IPS DF 4.7 (cell line): ENCODE results near the gene MLLT11.
A peak's percentile ranks its signal among the peaks of the same experiment; 100 is the strongest.

Experiments
- DNase-seq: peaks from one replicate; pipeline ENCODE4 v3.0.0-alpha.2; 2013; ENCODE audit warnings: low spot score; ENCODE audit errors: extremely low read depth

MLLT11 gene, protein sequence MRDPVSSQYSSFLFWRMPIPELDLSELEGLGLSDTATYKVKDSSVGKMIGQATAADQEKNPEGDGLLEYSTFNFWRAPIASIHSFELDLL

DNA sequence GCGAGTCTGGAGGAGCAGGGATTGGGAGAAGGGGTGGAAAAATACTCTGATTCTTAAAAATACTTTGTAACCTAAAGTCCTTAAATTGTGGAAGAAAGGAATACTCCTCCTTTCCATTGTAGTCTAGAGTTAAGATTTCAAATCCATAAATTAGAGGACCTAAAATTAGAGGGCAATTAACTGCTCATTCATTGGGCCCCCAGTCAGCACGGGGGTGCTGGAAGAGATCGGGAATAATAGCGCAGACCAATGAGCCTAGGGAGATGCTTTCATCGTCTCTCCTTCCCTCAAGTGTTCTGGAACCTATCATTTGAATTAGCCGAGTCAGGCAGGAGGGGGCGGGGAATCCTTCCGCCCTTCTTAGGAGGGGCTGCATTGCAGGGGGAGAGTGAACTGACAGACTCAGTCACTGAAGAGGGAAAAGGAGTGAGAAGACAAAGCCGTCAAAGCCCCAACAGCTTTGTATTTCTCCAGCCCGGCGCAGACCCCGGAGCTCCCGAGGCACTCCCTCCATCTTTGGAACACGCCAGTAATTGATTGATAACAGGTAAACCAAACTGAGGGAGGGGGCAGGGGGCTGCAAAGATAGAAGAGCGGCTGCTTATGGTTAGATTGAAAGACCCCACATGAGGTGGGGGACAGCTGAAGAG, at the start of gene MLLT11:
MLLT11 (plus strand) TSS at position 391 of the 650 bp plus-strand sequence. CDS start 6,828 bp downstream, outside the sequence.
- peak; percentile 75 for DNase-seq

- no peak for DNase-seq
Observed at GRCh38 chr1:151011154-151011850, 48.9 kb upstream of the MLLT11 start.

DNA sequence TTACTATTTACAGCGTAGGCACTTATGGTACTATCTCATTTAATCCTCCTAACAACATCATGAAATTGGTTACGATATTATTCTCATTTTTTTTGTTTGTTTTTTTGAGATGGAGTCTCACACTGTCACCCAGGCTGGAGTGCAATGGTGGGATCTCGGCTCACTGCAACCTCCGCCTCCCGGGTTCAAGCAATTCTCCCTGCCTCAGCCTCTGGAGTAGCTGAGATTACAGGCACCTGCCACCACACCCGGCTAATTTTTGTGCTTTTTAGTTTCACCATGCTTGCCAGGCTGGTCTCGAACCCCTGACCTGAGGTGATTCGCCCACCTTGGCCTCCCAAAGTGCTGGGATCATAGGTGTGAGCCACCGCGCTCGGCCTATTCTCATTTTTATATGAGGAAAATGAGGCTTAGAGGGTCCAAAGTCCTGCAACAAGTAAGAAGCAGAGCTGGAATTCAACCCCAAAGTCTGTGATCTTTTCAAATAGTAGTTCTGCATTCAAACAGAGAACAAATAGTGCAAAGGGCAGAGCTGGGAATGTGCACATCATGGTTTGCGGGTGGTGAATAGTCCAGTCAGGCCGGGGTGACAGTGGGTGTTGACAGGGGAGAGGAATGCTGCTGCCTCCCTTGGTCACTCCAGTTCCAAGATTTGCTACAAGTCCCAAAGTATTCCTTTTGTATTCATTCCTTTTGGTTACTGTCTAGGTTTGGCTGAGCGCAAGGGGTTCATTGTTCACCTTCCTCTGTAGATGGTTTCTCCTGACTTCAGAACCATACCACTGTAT, 47.3 kb upstream of the MLLT11 start:
- no peak for DNase-seq

DNA sequence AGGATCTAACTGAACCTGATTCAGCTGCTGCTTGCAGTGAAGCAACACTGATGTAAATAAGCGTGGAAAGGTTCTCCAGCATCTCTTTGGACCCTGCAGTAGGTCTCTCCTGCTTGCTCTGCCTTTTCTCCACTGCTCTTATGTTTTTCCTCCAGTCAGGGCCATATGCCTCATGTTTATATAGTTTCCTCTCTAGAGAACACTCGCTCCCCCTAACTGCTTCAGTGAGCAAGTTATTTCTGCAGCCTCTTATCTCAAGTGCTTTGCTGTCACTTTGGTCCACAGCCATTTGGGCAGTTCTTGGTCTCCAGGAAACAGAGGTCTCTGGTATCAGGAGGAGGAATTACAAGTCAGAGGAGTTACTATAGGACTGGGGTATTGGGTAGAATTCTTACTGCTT, 46.7 kb upstream of the MLLT11 start:
- DNase-seq = no peak

DNA sequence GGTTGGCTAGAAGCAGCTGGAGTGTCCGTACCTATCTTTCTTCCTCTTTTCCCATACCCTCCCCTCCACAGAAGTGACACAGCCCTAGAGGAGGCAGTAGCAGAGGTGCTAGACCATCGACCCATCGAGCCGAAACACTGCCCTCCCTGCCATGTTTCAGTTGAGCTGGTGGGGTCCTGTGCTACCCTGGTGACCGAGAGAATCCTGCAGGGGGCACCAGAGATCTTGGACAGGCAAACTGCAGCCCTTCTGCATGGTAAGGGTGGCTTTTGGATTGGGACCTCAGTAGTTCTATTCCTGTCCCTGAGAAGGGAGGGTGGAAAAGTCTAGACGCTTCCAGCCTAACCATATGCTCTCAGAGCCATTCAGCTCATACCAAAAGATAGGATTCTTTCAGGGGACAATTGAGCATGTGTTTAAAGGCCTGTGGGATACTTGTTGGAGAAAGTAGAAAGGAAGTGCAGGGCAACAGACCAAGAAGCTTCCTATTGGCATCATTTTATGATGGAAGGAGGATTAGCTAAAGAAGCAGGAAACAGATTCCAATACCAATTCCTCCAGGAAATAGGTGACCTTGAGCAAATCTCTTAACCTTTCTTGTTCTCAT, 35.6 kb upstream of the MLLT11 start:
- peak; percentile 66 for DNase-seq

DNA sequence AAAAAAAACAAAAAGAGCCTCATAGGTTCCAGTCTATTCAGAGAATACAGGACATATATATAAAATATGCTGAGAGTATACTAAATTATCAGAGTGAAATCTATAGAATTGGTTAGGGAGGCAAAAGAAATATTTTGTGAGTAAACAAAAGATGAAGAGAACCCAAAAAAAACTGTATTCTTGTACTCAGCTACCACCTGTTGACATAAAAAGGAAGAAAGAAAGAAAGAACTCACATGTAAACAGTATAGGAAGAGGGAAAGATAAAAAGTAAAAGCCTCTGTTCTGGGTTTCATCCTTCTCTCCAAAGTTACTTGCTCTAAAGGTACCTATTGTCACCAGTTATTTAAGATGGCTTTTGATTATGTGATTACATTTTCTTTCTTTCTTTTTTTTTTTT, 33.7 kb upstream of the MLLT11 start:
- DNase-seq = no peak

DNA sequence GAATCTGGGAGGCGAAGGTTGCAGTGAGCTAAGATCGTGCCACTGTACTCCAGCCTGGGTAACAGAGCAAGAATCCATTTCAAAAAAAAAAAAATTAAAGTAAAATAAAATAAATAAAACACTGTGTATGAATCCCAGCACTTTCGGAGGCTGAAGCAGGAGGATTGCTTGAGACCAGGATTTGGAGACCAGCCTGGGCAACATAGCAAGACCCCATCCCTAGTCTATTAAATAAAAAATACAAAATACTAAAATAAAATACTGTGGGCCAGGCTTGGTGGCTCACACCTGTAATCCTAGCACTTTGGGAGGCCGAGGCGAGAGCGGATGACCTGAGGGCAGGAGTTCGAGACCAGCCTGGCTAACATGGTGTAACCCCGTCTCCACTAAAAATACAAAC, 28.0 kb upstream of the MLLT11 start:
- no peak for DNase-seq

GRCh38 chr1:151035167-151035566, 25.0 kb upstream of the MLLT11 start:
- no peak for DNase-seq

GRCh38 chr1:151036356-151036755, 23.8 kb upstream of the MLLT11 start, which contains the start of gene BNIPL:
TSS of gene BNIPL (plus strand) at chr1:151036586. CDS start at chr1:151036726, 140 bp downstream.
- DNase-seq = no peak

DNA sequence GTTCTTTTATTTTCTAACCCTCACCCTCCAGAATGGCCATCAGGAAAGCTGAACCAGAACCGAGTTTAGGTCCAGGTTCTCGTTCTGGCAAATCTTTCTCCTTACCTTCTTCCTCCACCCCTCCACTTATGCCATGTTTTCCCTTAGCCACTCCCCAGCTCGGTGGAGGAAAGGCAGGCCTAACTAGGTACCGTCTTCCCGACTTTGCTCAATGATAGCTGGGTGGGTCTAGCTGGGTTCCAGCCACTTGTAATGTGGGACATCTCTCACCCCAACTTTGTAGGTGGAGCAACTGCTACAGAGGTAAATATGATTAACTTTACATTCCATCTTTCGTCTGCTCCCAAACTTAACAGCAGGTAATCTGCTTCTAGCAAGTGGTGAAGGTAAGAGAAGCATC, 23.2 kb upstream of the MLLT11 start:
- no peak for DNase-seq

GRCh38 chr1:151039521-151039920, 20.7 kb upstream of the MLLT11 start:
- no peak for DNase-seq

DNA sequence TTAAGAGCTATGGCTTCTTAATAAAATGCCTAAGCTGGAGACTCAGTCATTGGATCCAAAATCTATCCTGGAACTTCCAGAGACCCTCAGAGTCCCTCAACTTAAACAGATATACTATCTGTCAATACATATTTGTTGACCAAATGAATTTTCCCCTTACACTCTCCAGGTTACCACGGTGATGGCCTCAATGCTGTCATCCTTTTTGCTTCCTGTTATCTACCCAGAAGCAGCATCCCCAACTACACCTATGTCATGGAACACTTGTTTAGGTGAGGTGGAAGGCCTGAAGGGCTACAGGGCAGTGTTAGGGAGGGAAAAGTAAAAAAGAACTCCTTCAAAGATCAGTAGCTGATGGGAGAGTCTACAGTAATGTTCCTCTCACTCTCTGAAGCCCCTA, 17.0 kb upstream of the MLLT11 start:
- DNase-seq = no peak

DNA sequence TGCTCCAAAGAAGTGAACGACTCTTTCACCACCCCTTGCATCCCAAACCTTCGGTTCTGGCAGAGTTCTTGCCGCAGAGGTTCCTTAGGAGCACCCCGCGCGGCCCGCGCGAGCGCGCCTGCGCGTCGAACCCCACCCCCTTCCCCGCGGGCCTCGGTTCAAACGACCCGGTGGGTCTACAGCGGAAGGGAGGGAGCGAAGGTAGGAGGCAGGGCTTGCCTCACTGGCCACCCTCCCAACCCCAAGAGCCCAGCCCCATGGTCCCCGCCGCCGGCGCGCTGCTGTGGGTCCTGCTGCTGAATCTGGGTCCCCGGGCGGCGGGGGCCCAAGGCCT, 12.6 kb upstream of the MLLT11 start, which contains the start of gene C1orf56:
C1orf56 (plus strand) TSS at position 161 of the 334 bp plus-strand sequence; CDS start at position 258, 97 bp downstream.
- DNase-seq = no peak

- no peak for DNase-seq
Observed at GRCh38 chr1:151047925-151048644, 12.1 kb upstream of the MLLT11 start.

- DNase-seq = no peak
Observed at GRCh38 chr1:151048645-151049032, 11.6 kb upstream of the MLLT11 start.

DNA sequence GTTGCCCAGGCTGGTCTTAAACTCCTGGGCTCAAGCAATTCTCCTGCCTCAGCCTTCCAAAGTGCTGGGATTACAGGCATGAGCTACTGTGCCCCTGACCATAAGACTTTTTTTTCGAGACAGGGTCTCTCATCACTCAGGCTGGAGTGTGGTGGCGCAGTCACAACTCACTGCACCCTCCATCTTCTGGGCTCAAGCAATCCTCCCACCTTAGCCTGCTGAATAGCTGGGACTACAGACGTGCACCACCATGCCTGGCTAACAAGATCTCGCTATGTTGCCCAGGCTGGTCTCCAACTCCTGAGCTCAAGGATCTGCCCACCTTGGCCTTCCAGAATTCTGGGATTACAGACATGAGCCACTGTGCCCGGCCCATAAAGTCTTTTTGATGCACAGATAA, 10.7 kb upstream of the MLLT11 start:
- no peak for DNase-seq

DNA sequence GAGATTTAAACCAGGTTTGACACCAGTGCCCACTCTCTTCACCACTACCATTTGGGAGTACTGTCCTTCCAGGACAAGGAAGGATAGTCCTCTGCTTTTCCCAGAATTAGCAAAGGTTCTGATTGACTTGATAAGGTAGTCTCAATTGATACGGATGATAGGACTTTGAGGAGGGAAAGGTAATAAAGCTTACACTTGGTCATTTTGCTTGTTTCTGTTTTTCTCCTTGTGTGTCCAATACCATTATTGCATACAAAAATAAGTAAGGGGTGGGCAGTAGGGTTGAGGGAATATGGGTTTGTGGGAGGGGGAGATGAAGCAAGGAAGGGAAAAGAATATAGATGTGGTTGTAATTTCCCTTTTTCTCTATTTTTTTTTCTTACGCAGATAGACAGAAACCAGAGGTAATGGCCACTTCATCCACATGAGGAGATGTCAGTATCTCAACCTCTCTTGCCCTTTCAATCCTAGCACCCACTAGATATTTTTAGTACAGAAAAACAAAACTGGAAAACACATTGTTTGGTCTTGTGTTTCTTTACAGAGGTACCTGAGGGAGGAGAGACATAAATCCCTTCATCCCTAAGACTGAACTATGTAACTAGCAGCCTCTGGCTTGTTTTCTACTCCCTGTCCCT, 10.0 kb upstream of the MLLT11 start:
- no peak for DNase-seq

DNA sequence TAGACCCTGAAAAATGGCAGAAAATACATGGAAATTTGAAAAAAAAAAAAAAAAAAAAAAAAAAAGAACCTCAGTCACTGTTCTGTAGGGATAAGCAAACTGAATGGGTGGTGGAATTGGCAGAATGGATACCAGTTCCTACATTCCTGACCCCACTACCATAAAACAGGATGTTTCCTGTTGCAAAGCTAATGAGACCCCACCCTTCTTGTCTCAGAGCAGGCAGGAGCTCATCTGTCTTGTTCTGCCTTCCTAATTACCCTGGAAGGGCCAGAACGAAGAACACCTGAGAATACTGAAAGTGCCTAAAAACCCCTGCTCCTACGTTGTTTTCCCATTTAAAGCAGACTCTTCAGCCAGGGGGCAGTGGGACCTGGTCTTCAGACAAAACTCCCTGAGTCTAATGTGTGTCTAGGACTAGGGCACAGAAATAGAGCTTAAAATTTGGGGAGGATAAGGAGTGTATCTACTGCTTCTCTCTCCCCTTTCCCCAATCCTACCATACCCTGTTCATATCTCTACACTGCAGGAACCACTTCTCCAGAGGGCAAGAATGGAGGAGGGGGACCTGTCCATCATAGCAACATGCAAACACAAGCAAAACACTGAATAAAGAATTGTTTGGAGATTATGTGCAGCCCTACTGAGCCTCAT, 8.7 kb upstream of the MLLT11 start:
- no peak for DNase-seq

DNA sequence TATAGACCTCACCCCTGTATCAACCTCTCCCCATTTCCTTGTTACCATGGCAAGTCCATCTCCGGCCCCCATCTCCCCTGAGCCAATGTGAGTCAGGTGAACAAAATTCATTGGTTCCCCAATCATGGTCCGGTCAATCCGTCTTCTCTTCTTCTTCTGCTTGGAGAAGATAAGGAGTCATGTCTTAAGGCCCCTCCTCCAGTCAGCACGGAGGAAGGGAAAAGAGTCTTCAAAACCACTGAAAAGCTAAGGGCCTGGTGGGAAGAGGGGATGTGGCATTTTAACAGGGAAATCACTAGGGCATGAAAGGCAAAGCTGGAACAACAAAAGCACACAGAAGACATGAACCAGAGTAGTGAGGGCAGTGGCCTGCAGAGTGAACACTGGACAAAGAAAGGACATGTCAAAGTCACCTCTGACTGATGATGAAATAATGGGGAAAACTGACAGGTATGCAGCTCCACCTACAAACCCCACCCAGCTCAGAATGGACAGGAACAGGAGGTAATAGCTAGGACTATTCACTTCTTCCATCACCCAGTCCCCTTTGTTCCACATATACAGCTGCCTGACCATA, 5.1 kb upstream of the MLLT11 start:
- DNase-seq = no peak

DNA sequence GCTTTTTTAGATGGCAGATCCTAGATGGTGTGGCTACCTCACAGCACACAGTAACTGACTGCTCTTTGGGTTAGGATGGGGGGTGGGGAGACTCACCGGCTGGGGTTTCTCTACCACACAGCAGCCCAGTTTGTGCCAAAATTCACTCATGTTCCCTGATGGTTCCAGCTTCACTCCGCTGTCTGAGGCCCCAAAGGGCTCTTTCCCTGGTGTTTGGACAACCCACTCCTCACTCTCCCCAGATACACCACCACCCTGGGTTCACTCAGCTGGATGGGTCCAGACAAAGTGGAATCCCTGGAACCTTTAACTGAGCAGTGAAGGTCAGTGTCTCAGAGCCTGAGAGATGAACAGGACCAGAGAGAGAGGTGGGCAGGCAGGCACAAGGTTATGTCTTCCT, 4.6 kb upstream of the MLLT11 start:
- DNase-seq = no peak
